ENCODE data around the gene SPOCK2.

SPOCK2 gene

DNA sequence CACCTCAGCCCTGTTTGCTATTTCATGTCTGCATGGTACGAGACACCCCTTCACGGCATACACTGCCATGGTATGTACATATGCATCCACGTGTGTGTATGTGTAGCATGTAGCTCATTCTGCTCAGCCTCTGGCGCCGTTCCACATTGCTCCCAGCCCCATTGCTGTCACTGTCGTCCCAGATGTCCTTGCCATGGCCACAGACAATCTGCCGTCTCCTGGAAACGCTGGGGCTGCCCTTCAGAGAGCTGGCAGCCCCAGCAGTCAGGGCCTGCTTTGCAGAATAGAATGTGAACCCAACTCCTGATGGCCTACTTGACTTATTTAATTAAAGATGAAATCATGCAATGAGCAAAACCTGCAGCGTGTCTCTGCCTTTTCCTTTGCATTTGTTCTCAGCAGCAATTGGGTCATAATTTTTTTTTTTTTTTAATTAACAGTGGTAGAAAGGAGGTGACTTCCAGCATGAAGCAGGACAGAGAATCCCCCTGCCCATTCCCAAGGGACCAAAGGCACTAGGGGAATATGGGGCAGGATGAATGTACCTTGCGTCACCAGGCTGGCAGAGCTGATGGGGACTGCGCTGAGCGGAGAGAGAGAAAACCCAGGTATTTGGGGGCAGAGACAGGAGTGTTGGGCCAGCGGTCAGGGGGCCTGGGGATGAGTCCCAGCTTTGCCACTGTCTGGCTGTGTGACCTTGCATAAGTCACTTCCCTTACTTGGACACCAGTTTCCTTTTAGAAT, 75.0 kb downstream of the SPOCK2 start:
- no peak overlapping the region for H3K4me3 ChIP-seq (replicated peaks; ENCODE audit: low read depth, low read length)
- no peak for DNase-seq (ENCODE audit: low read depth)
- TF ChIP-seq, protein P1, sequence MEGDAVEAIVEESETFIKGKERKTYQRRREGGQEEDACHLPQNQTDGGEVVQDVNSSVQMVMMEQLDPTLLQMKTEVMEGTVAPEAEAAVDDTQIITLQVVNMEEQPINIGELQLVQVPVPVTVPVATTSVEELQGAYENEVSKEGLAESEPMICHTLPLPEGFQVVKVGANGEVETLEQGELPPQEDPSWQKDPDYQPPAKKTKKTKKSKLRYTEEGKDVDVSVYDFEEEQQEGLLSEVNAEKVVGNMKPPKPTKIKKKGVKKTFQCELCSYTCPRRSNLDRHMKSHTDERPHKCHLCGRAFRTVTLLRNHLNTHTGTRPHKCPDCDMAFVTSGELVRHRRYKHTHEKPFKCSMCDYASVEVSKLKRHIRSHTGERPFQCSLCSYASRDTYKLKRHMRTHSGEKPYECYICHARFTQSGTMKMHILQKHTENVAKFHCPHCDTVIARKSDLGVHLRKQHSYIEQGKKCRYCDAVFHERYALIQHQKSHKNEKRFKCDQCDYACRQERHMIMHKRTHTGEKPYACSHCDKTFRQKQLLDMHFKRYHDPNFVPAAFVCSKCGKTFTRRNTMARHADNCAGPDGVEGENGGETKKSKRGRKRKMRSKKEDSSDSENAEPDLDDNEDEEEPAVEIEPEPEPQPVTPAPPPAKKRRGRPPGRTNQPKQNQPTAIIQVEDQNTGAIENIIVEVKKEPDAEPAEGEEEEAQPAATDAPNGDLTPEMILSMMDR (IDR thresholded peaks at IDR 0.05; ENCODE audit: low read length, missing control alignments) = no peak

DNA sequence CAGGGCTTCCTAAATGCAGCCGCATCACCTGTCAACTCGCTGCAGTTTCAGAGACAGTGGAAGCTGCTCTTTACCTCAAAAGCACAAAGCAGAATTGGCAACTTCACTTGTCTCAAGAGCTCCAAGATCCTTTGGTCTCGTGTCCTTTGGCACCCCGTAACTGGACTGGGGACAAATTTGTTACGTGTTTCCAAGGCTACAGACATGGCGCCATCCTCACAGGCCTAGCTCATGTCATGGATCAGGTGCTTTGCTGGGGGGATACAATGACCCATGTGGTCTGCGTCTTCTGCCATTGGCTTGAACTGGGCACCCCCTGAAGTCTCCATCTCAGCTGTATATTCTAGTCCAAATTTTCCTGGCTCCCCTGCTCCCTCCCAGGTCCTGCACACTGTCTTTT, 75.6 kb downstream of the SPOCK2 start:
- no peak for DNase-seq (ENCODE audit: low read depth)
- no peak overlapping the region for H3K4me3 ChIP-seq (replicated peaks; ENCODE audit: low read depth, low read length)
- TF ChIP-seq, protein P1 (IDR thresholded peaks at IDR 0.05; ENCODE audit: low read length, missing control alignments) = no peak

DNA sequence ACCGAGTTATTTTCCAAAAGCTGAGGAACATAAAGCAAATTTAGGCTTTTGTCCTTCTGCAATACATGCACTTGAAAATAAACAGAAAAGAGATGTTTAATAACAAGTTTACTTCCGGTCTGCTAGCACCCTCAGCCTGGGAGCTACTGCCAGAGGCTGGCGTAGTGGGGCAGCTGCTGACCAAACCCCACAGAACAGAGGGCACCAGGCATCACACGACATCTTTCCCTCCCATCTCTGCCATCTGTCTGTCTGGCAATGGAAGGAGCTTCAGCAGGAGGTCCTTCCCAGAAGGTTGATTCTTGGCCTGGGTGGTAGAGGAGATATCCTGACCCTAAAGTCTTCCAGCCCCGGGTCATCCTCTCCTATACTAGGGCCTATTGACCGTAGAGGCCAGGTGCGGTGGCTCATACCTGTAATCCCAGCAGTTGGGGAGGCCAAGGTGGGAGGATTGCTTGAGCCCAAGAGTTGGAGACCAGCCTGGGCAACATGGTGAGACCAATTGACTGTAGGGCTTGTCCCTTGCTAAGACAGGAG, 76.3 kb downstream of the SPOCK2 start:
- no peak overlapping the region for H3K4me3 ChIP-seq (replicated peaks; ENCODE audit: low read depth, low read length)
- no peak for DNase-seq (ENCODE audit: low read depth)
- TF ChIP-seq, protein P1 (IDR thresholded peaks at IDR 0.05; ENCODE audit: low read length, missing control alignments) = no peak

DNA sequence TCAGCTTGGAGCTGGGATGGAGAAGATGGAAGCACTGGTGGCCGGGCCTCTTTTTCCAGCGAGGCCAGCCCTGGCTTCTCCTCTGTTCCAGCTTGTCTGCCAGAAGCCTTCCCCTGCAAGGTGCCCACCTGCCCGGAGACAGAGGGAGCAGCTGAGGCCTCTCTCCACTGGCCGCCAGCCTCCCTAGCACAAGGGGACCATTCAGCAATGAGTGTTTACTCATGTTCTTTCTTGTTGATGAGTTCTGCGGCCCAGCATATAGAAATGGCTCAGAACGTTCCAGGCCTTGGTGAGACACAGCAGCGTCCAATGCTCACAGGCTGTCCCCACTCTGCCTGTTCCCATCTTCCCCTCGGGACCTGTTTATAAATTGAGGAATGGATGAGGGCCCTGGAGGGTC, 76.9 kb downstream of the SPOCK2 start:
- no peak overlapping the region for H3K4me3 ChIP-seq (replicated peaks; ENCODE audit: low read depth, low read length)
- DNase-seq (ENCODE audit: low read depth) = no peak
- TF ChIP-seq, protein P1 (IDR thresholded peaks at IDR 0.05; ENCODE audit: low read length, missing control alignments) = no peak

DNA sequence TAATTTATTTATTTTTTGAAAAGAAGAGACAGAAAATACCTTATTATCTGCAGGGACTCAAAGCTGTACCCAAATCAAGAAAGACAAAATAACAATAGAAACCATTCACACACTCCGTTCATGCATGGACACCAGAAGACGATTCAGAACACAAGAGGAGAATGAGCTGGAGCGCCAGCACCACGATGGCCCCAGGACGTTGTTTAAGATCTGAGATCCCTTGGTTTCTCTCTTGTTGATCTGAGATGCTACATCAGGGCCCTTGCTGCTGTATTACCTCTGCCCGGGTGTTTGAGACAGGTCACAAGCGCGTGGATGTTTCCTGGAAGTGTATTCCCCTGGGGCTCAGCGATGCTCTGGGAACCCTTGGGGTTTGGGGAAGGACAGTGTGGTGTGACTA, 77.3 kb downstream of the SPOCK2 start:
- DNase-seq (ENCODE audit: low read depth) = no peak
- H3K4me3 ChIP-seq (replicated peaks; ENCODE audit: low read depth, low read length) = no peak overlapping the region
- TF ChIP-seq, protein P1 (IDR thresholded peaks at IDR 0.05; ENCODE audit: low read length, missing control alignments) = no peak

DNA sequence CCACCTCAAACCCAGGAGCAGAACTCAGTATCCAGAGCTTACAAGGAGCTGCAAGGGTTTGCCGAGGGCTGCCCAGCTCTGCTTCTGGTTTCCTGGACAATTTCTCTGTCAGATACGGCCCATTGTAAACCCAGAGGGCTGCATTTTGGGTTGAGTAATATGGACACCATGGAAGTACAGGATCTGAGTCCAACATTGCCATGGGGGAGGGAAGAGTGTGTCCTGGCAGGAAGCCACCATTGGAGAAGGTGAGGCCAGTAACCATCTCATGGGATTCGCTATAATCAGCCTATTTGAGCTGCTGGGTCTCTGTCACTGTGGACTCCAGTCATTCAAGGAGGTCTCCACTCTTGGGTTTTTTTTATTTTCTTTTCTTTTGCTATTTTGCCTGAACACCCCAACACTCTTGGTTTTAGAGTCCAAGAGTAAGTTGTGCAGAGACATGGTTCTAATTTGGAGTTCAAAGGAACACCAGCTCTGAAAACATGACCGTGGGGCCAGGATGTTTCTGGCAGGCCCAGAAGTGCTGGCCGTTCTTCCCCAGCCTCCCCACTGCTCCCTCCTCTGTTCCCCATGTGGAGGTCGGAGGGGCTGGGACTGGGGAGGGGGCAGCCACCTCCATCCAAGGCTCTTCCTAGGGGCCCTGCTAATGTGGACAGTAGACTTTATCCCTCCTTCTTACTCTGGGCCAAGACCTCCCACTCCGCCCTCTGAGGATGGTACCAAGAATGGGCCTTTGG, 77.9 kb downstream of the SPOCK2 start:
- TF ChIP-seq, protein P1 (IDR thresholded peaks at IDR 0.05; ENCODE audit: low read length, missing control alignments) = no peak
- H3K4me3 ChIP-seq (replicated peaks; ENCODE audit: low read depth, low read length) = no peak overlapping the region
- DNase-seq (ENCODE audit: low read depth) = no peak

All from fibroblast of pulmonary artery (primary cell).